H1 (cell line): ENCODE results near the gene PAQR7. TPM values are rescaled to one million over a fixed set of nuclear protein-coding genes. Genes with fewer than 3 reads are reported as not detected.

Source experiments
- CTCF ChIA-PET: fragments of 300-600 bp; sonication (Branson Sonifier 250); formaldehyde crosslinking; loops from one replicate; lab custom pipeline; 2021; ENCODE audit not compliant: partially characterized antibody; lab: Charles Lee
- POLR2A ChIA-PET: fragments of 300-600 bp; sonication (Branson Sonifier 250); formaldehyde crosslinking; loops from one replicate; lab custom pipeline; 2021; ENCODE audit warnings: inconsistent platforms; ENCODE audit not compliant: partially characterized antibody; lab: Charles Lee
- DNase-seq, 2 experiments: peaks; one replicate each; pipeline versions ENCODE4 v3.0.0 to v3.0.0-alpha.2; 2010 to 2022; ENCODE audit warnings: low spot score in 2 of 2, low read depth in 1 of 2, mixed read lengths in 1 of 2
- FAIRE-seq: peaks from 2 replicates; lab custom pipeline; 2011; peaks lifted over from hg19 to GRCh38; lab: Jason Lieb, UNC
- H2AFZ ChIP-seq: 2 replicates; pipeline ENCODE4 v1.8.1; 2012; ENCODE audit warnings: low read length, inconsistent platforms
- H2AK5ac ChIP-seq: 2 replicates; pipeline ENCODE4 v1.6.1; 2013; ENCODE audit warnings: low read depth, low read length
- H2BK120ac ChIP-seq: replicated peaks from 2 replicates; pipeline ENCODE3; 2013; ENCODE audit warnings: low read depth, low read length, inconsistent platforms
- H2BK12ac ChIP-seq: 2 replicates; pipeline ENCODE4 v1.6.1; 2013; ENCODE audit warnings: low read depth, low read length
- H2BK15ac ChIP-seq: 2 replicates; pipeline ENCODE4 v1.6.1; 2013; ENCODE audit warnings: low read length
- H2BK20ac ChIP-seq: 2 replicates; pipeline ENCODE4 v1.6.1; 2013; ENCODE audit warnings: low read length
- H2BK5ac ChIP-seq: 2 replicates; pipeline ENCODE4 v1.6.1; 2013; ENCODE audit warnings: low read depth, low read length
- H3K14ac ChIP-seq: 2 replicates; pipeline ENCODE4 v1.6.1; 2013; ENCODE audit warnings: inconsistent platforms; ENCODE audit not compliant: insufficient read length
- H3K18ac ChIP-seq: 2 replicates; pipeline ENCODE4 v1.6.1; 2013; ENCODE audit warnings: low read length; ENCODE audit errors: extremely low read depth
- H3K23ac ChIP-seq: 2 replicates; pipeline ENCODE4 v1.6.1; 2013; ENCODE audit warnings: inconsistent platforms; ENCODE audit not compliant: insufficient read length
- H3K23me2 ChIP-seq: 2 replicates; pipeline ENCODE4 v1.6.1; 2013; ENCODE audit warnings: low read depth, low read length
- H3K27ac ChIP-seq: 2 replicates; pipeline ENCODE4 v1.6.1; 2011; ENCODE audit warnings: low read depth, low read length, inconsistent platforms
- H3K27me3 ChIP-seq, 4 experiments: replicated peaks in 1 of 4; 1 replicate in 1 of 4; 2 replicates in 3 of 4; pipeline versions ENCODE4 v1.6.1 to v1.8.1; 2011 to 2013; ENCODE audit warnings: low read length in 3 of 4, mild to moderate bottlenecking in 3 of 4, inconsistent platforms in 2 of 4, mixed read lengths in 2 of 4, moderate library complexity in 1 of 4; ENCODE audit not compliant: control insufficient read depth in 3 of 4, insufficient read depth in 3 of 4; ENCODE audit errors: extremely low read depth in 1 of 4
- H3K36me3 ChIP-seq, 4 experiments: 2 replicates each; pipeline versions ENCODE4 v1.6.1 to v1.8.1; 2011 to 2013; ENCODE audit warnings: mild to moderate bottlenecking in 4 of 4, low read length in 3 of 4, moderate library complexity in 2 of 4, control low read depth in 1 of 4, inconsistent platforms in 1 of 4; ENCODE audit not compliant: insufficient read depth in 4 of 4, control insufficient read depth in 2 of 4
- H3K4ac ChIP-seq: replicated peaks from 2 replicates; pipeline ENCODE3; 2013; ENCODE audit warnings: low read length, low read depth, mixed read lengths, inconsistent platforms; ENCODE audit not compliant: insufficient read length
- H3K4me1 ChIP-seq, 4 experiments: replicated peaks in 1 of 4; 1 replicate in 1 of 4; 2 replicates in 3 of 4; pipeline versions ENCODE4 v1.6.1 to v1.8.1; 2011 to 2013; ENCODE audit warnings: low read length in 3 of 4, inconsistent platforms in 2 of 4, mixed read lengths in 1 of 4; ENCODE audit not compliant: insufficient read depth in 4 of 4, control insufficient read depth in 3 of 4
- H3K4me2 ChIP-seq, 2 experiments: 2 replicates each; pipeline versions ENCODE4 v1.6.1 to v1.8.1; 2011 to 2013; ENCODE audit warnings: low read depth in 2 of 2, low read length in 2 of 2, control low read depth in 1 of 2, inconsistent platforms in 1 of 2, mild to moderate bottlenecking in 1 of 2; ENCODE audit not compliant: insufficient read depth in 1 of 2
- H3K4me3 ChIP-seq, 4 experiments: fragments of 200-600, 300-600 bp in 1 of 4; sonication (generic), shearing (Covaris generic), sonication (Bioruptor Twin) in 1 of 4; 2 replicates each; pipeline versions ENCODE4 v1.5.1 to v1.8.1; 2011 to 2016; ENCODE audit warnings: low read length in 4 of 4, low read depth in 3 of 4, control low read depth in 2 of 4, inconsistent platforms in 2 of 4, mild to moderate bottlenecking in 2 of 4, mixed read lengths in 1 of 4, moderate library complexity in 1 of 4; ENCODE audit not compliant: insufficient read depth in 2 of 4; ENCODE audit errors: extremely low read depth in 1 of 4
- H3K56ac ChIP-seq: replicated peaks from 2 replicates; pipeline ENCODE3; 2013; ENCODE audit warnings: low read depth, mild to moderate bottlenecking, mixed read lengths, low read length, inconsistent platforms; ENCODE audit not compliant: insufficient read length
- H3K79me1 ChIP-seq: 2 replicates; pipeline ENCODE4 v1.6.1; 2013; ENCODE audit warnings: low read depth, low read length, control low read depth
- H3K79me2 ChIP-seq, 2 experiments: 2 replicates each; pipeline versions ENCODE4 v1.6.1 to v1.8.1; 2012 to 2013; ENCODE audit warnings: low read length in 2 of 2, mild to moderate bottlenecking in 2 of 2, inconsistent platforms in 1 of 2; ENCODE audit not compliant: insufficient read depth in 2 of 2, control insufficient read depth in 1 of 2
- H3K9ac ChIP-seq, 4 experiments: replicated peaks in 1 of 4; 1 replicate in 1 of 4; 2 replicates in 3 of 4; pipeline versions ENCODE4 v1.6.1 to v1.8.1; 2011 to 2013; ENCODE audit warnings: low read depth in 3 of 4, low read length in 3 of 4, control low read depth in 2 of 4, mild to moderate bottlenecking in 2 of 4, moderate library complexity in 2 of 4, inconsistent platforms in 1 of 4; ENCODE audit errors: extremely low read depth in 1 of 4
- H3K9me3 ChIP-seq, 2 experiments: 2 replicates each; pipeline versions ENCODE4 v1.6.1 to v1.8.1; 2012 to 2013; ENCODE audit warnings: mild to moderate bottlenecking in 2 of 2, moderate library complexity in 2 of 2, control low read depth in 1 of 2, inconsistent platforms in 1 of 2, low read depth in 1 of 2, low read length in 1 of 2, mixed read lengths in 1 of 2; ENCODE audit not compliant: insufficient read depth in 2 of 2
- H4K20me1 ChIP-seq, 2 experiments: replicated peaks in 1 of 2; 2 replicates each; pipeline versions ENCODE3 to v1.8.1; 2011 to 2013; ENCODE audit warnings: inconsistent platforms in 2 of 2, low read length in 2 of 2, mild to moderate bottlenecking in 1 of 2; ENCODE audit not compliant: insufficient read depth in 2 of 2, control insufficient read depth in 1 of 2
- H4K5ac ChIP-seq: 2 replicates; pipeline ENCODE4 v1.6.1; 2013; ENCODE audit warnings: low read length, low read depth, mixed read lengths, inconsistent platforms; ENCODE audit not compliant: insufficient read length
- H4K8ac ChIP-seq: 2 replicates; pipeline ENCODE4 v1.8.0; 2013; ENCODE audit warnings: mild to moderate bottlenecking, moderate library complexity, low read length, inconsistent platforms; ENCODE audit not compliant: insufficient read depth; ENCODE audit errors: extremely low read depth
- H4K91ac ChIP-seq: replicated peaks from 2 replicates; pipeline ENCODE3; 2013; ENCODE audit warnings: low read length, mixed read lengths, inconsistent platforms; ENCODE audit not compliant: insufficient read length
- JUND ChIP-seq: IDR thresholded peaks from 2 replicates; pipeline ENCODE4 v1.6.1; 2011; ENCODE audit warnings: mild to moderate bottlenecking, improper control_type of control experiment, low read length
- NRF1 ChIP-seq: IDR thresholded peaks from 2 replicates; pipeline ENCODE4 v1.6.1; 2011; ENCODE audit warnings: mild to moderate bottlenecking, low read depth, low read length, improper control_type of control experiment
- POU5F1 ChIP-seq: IDR thresholded peaks from 2 replicates; pipeline ENCODE4 v1.6.1; 2011; ENCODE audit warnings: low read depth, mild to moderate bottlenecking, low read length, moderate library complexity
- RAD21 ChIP-seq, 2 experiments: IDR thresholded peaks in 1 of 2; conservative IDR thresholded peaks in 1 of 2; 2 replicates each; pipeline ENCODE4 v1.6.1; 2011; ENCODE audit warnings: low read depth in 2 of 2, low read length in 2 of 2, improper control_type of control experiment in 1 of 2, inconsistent platforms in 1 of 2, mild to moderate bottlenecking in 1 of 2, moderate library complexity in 1 of 2
- SIRT6 ChIP-seq: IDR thresholded peaks from one replicate; pipeline ENCODE4 v1.7.1; 2012; ENCODE audit warnings: low read length, inconsistent platforms
- SUZ12 ChIP-seq: fragments of 200-600 bp; sonication (generic); IDR thresholded peaks from 2 replicates; pipeline ENCODE4 v1.6.1; 2012; ENCODE audit warnings: mild to moderate bottlenecking, inconsistent platforms, low read length, moderate library complexity, mixed read lengths
- TAF7 ChIP-seq: optimal IDR thresholded peaks from 2 replicates; pipeline ENCODE3; 2011; ENCODE audit warnings: low read depth, mild to moderate bottlenecking, inconsistent platforms, low read length, moderate library complexity, borderline replicate concordance
- WGBS, 2 experiments: shearing (Covaris generic) in 1 of 2; methylation state at CpG; one replicate each; pipeline versions ENCODE4 v1.1.6 to v1.1.7; 2013 to 2015; ENCODE audit warnings: low lambda C conversion rate in 2 of 2, mixed read lengths in 2 of 2, inconsistent platforms in 1 of 2, low coverage in 1 of 2, missing lambda C conversion rate in 1 of 2; ENCODE audit not compliant: insufficient replicate concordance in 2 of 2, insufficient coverage in 1 of 2, insufficient read length in 1 of 2; ENCODE audit errors: extremely low coverage in 1 of 2, missing lambda C conversion rate in 1 of 2; 5-methylcytosine and 5-hydroxymethylcytosine counted together
- polyA plus RNA-seq, 7 experiments: library from polyadenylated mRNA; depleted of rRNA in 3 of 7; stranded (reverse) in 5 of 7; unstranded in 2 of 7; fragments of >200 nt in 5 of 7; fragments of 200-250 nt in 2 of 7; gene quantifications; 1 replicate in 5 of 7; 2 replicates in 1 of 7; 4 replicates in 1 of 7; pipeline versions ENCODE4 v1.2.1 to v1.2.3, GENCODE V29; 2011 to 2013; ENCODE audit warnings: missing spikeins in 2 of 7, mixed read lengths in 2 of 7
- total RNA-seq: library from RNA; stranded (reverse); fragmentation: NEBNext Ultra II Directional; extraction: Animal tissue kit (Norgen Biotek cat#: 25700); gene quantifications from 2 replicates; pipeline ENCODE4 v1.2.1, GENCODE V29; 2021
- TF ChIP-seq, protein P1 (sequence below): IDR thresholded peaks from 2 replicates; pipeline ENCODE4 v1.6.1; 2011; ENCODE audit warnings: low read depth, mild to moderate bottlenecking, low read length; ENCODE audit not compliant: insufficient read depth
- TF ChIP-seq, protein P2 (sequence below): IDR thresholded peaks from 2 replicates; pipeline ENCODE4 v1.6.1; 2012; ENCODE audit warnings: low read length, inconsistent platforms

The PAQR7 gene
- total and polyA plus RNA-seq, 2 of the 8 experiments (the other 6 are each of a cell fraction or from before 2014, with no cell fraction given), result 7.3 to 7.4 TPM

DNA sequence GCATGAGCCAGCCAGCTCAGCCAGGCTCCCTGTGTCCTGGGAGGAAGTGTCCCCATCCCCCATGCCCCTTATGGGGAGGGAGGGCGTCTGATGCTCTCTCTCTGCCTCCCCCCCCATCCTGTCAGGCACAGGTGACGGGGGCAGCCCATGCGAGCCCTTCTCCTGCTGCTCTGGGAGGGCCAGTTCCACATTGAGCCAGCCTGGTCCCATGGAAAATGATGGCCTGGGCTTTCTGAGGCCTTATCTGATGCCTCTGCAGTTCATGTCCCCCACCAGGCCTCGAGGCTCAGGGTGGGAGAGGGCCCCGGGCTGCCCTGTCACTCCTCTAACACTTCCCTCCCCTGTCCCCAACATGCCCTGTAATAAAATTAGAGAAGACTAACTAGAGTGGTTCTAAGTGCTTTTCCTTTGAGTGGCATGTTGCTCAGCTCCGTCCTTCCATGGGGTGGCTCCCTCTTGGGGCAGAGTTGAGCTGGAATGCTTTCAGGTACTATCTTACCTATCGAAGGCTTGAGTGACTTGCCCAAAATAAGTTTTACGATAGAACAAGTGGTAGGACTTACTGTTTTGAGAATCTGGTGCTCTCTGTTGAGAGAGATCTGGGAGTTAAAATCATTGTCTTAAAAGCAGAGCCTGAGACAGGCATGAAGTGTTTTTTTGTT is 57.5 kb downstream of the PAQR7 start:
- no peak overlapping the region for H2BK120ac ChIP-seq
- H3K9me3 ChIP-seq, result no peaks in the 10 kb centered on the region
- H3K4ac ChIP-seq, result no peak overlapping the region
- H4K20me1 ChIP-seq, result peaks cover 13% of the 10 kb centered on the region in 2 experiments
- no peak overlapping the region for H4K8ac ChIP-seq
- no peak overlapping the region for H4K91ac ChIP-seq
- H2BK12ac ChIP-seq, result 0 out of 2 replicates have a peak overlapping the region, but pooled peaks have one; percentile 75
- H3K4me2 ChIP-seq, result peak overlapping the region in 1 of 2 experiments; percentile 90; a peak in 2 of 4 replicates
- H3K9ac ChIP-seq, result no peak overlapping the region
- no peak overlapping the region for H3K4me3 ChIP-seq
- H3K36me3 ChIP-seq, result peaks cover 0 to 7% (median 0%) of the 10 kb centered on the region in 4 experiments; a peak in 2 of 8 replicates
- H3K14ac ChIP-seq, result no peak overlapping the region
- ChIA-PET POLR2A (interaction anchor here (0.6 to 5.5 kb wide), 7 partner anchors 8 to 370 kb away, joined by 3 to 32 read pairs (median 3); no protein-coding TSS in a partner anchor), CTCF (interaction anchor here (0.7 to 3.8 kb wide), 17 partner anchors 10 to 329 kb away, joined by 3 to 20 read pairs (median 3); no protein-coding TSS in a partner anchor)
- no peak overlapping the region for H3K56ac ChIP-seq
- H4K5ac ChIP-seq, result no peak overlapping the region
- H2BK15ac ChIP-seq, result no peak overlapping the region
- H3K23me2 ChIP-seq, result peaks cover 12% of the 10 kb centered on the region
- H2AK5ac ChIP-seq, result no peak overlapping the region
- FAIRE-seq (peak; percentile 36), DNase-seq (no peak)
- no peak overlapping the region for H2AFZ ChIP-seq
- H3K27me3 ChIP-seq, result peaks cover 0 to 6% (median 2%) of the 10 kb centered on the region in 4 experiments; a peak in 4 of 7 replicates
- H3K18ac ChIP-seq, result 0 out of 2 replicates have a peak overlapping the region, but pooled peaks have one; percentile 34
- H2BK5ac ChIP-seq, result 0 out of 2 replicates have a peak overlapping the region, but pooled peaks have one; percentile 62
- H3K23ac ChIP-seq, result no peak overlapping the region
- 46% methylated on average over 8 of the region's 8 CpGs; no CpG with 5 or more reads in 1 of the 2 experiments for WGBS, 2 experiments
- H3K4me1 ChIP-seq, result peaks cover 12 to 25% (median 15%) of the 10 kb centered on the region in 4 experiments
- peaks cover 0 to 3% of the 10 kb centered on the region in 2 experiments; a peak in 1 of 4 replicates for H3K79me2 ChIP-seq
- H3K27ac ChIP-seq, result no peak overlapping the region
- peaks cover 8% of the 10 kb centered on the region; the same call in 1 of the 2 replicates for H3K79me1 ChIP-seq
- no peak overlapping the region for H2BK20ac ChIP-seq
- no peak for TF ChIP-seq NRF1
- no peak for TF ChIP-seq JUND
- TF ChIP-seq POU5F1, result no peak
- TF ChIP-seq SIRT6, result no peak
- no peak for TF ChIP-seq SUZ12
- TF ChIP-seq, protein P1, sequence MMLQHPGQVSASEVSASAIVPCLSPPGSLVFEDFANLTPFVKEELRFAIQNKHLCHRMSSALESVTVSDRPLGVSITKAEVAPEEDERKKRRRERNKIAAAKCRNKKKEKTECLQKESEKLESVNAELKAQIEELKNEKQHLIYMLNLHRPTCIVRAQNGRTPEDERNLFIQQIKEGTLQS, result no peak
- no peak for TF ChIP-seq TAF7
- peak; percentile 30 to 48; a peak in 3 of 4 replicates for TF ChIP-seq RAD21 (IDR thresholded peaks at IDR 0.05 in 1 of 2, conservative IDR thresholded peaks at IDR 0.05 in 1 of 2; ENCODE audit: low read depth in 2 of 2, low read length in 2 of 2)
- TF ChIP-seq, protein P2, sequence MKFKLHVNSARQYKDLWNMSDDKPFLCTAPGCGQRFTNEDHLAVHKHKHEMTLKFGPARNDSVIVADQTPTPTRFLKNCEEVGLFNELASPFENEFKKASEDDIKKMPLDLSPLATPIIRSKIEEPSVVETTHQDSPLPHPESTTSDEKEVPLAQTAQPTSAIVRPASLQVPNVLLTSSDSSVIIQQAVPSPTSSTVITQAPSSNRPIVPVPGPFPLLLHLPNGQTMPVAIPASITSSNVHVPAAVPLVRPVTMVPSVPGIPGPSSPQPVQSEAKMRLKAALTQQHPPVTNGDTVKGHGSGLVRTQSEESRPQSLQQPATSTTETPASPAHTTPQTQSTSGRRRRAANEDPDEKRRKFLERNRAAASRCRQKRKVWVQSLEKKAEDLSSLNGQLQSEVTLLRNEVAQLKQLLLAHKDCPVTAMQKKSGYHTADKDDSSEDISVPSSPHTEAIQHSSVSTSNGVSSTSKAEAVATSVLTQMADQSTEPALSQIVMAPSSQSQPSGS, result no peak
